ENCODE measurements around the gene ETV1.
A peak's percentile ranks its signal among the peaks of the same experiment; 100 is the strongest.

The ETV1 gene

GRCh38 chr7:13851736-13852135 is 137.7 kb downstream of the ETV1 start:
- in situ Hi-C loops (cut with HindIII; ENCODE audit: low pct_ligation_motif_present, low pct_unique_long_range_greater_than_20kb, low sequenced_read_pairs): no loop called here
- no peak for DNase-seq

GRCh38 chr7:13850185-13850752 is 139.2 kb downstream of the ETV1 start:
- in situ Hi-C loops (cut with HindIII; ENCODE audit: low pct_ligation_motif_present, low pct_unique_long_range_greater_than_20kb, low sequenced_read_pairs): no loop called here
- peak; percentile 87 for DNase-seq

- DNase-seq: no peak
- in situ Hi-C loops (cut with HindIII; ENCODE audit: low pct_ligation_motif_present, low pct_unique_long_range_greater_than_20kb, low sequenced_read_pairs): no loop called here
Measured at GRCh38 chr7:13849163-13849892, 140.1 kb downstream of the ETV1 start.

GRCh38 chr7:13848681-13849131 is 140.8 kb downstream of the ETV1 start:
- DNase-seq: no peak
- in situ Hi-C loops (cut with HindIII; ENCODE audit: low pct_ligation_motif_present, low pct_unique_long_range_greater_than_20kb, low sequenced_read_pairs): no loop called here

GRCh38 chr7:13846386-13846785 is 143.1 kb downstream of the ETV1 start:
- DNase-seq: no peak
- in situ Hi-C loops (cut with HindIII; ENCODE audit: low pct_ligation_motif_present, low pct_unique_long_range_greater_than_20kb, low sequenced_read_pairs): no loop called here

GRCh38 chr7:13845601-13846000 is 143.9 kb downstream of the ETV1 start:
- in situ Hi-C loops (cut with HindIII; ENCODE audit: low pct_ligation_motif_present, low pct_unique_long_range_greater_than_20kb, low sequenced_read_pairs): no loop called here

GRCh38 chr7:13844954-13845353 is 144.5 kb downstream of the ETV1 start:
- in situ Hi-C loops (cut with HindIII; ENCODE audit: low pct_ligation_motif_present, low pct_unique_long_range_greater_than_20kb, low sequenced_read_pairs): no loop called here

More at GRCh38 chr7:13845601-13846000, 143.9 kb downstream of the ETV1 start:
- no peak for DNase-seq

GRCh38 chr7:13841284-13841683 is 148.2 kb downstream of the ETV1 start:
- no peak for DNase-seq
- in situ Hi-C loops (cut with HindIII; ENCODE audit: low pct_ligation_motif_present, low pct_unique_long_range_greater_than_20kb, low sequenced_read_pairs): no loop called here

More at GRCh38 chr7:13844954-13845353, 144.5 kb downstream of the ETV1 start:
- no peak for DNase-seq

Data from ACHN (cell line).